Skeletal muscle tissue (tissue), 4 donors: Measurements from ENCODE around the gene ZNF182. TPM values are rescaled to one million over a fixed set of nuclear protein-coding genes. Genes with fewer than 3 reads are reported as not detected.
"Not testable (repeated sequence)": the region's sequence is repeated elsewhere in the genome, so short reads cannot be mapped to it uniquely, and the experiment has no call there.

ENCODE experiments used
- H3K27ac ChIP-seq: one replicate; pipeline ENCODE4 v1.7.0; 2013; ENCODE audit warnings: mild to moderate bottlenecking, low read depth, low read length, inconsistent platforms
- H3K27me3 ChIP-seq, 3 donors: one replicate each; pipeline ENCODE4 v1.7.0; 2013; ENCODE audit warnings: low read length in 3 of 3; ENCODE audit not compliant: control insufficient read depth in 3 of 3, insufficient read depth in 3 of 3
- H3K36me3 ChIP-seq, 3 donors: one replicate each; pipeline ENCODE4 v1.7.0; 2013; ENCODE audit warnings: low read length in 3 of 3; ENCODE audit not compliant: control insufficient read depth in 3 of 3, insufficient read depth in 3 of 3
- H3K4me1 ChIP-seq, 3 donors: one replicate each; pipeline ENCODE4 v1.7.0; 2013; ENCODE audit warnings: low read length in 3 of 3, mild to moderate bottlenecking in 3 of 3; ENCODE audit not compliant: control insufficient read depth in 3 of 3, insufficient read depth in 3 of 3
- H3K4me3 ChIP-seq, 3 donors: one replicate each; pipeline ENCODE4 v1.7.0; 2013; ENCODE audit warnings: low read length in 3 of 3
- H3K9ac ChIP-seq, 3 donors: one replicate each; pipeline ENCODE4 v1.7.0; 2013; ENCODE audit warnings: low read length in 3 of 3, mild to moderate bottlenecking in 3 of 3, moderate library complexity in 2 of 3, low read depth in 1 of 3
- H3K9me3 ChIP-seq, 3 donors: one replicate each; pipeline ENCODE4 v1.7.0; 2013; ENCODE audit warnings: low read length in 3 of 3; ENCODE audit not compliant: control insufficient read depth in 3 of 3
- total RNA-seq: library from RNA; depleted of rRNA; stranded (reverse); fragments of >200 nt; gene quantifications from one replicate; pipeline ENCODE4 v1.2.3, GENCODE V29; 2014
- donor health status: Osteomylitis.

Gene ZNF182
- total RNA-seq, 1 donor from 2014 or later = 2.6 TPM

DNA sequence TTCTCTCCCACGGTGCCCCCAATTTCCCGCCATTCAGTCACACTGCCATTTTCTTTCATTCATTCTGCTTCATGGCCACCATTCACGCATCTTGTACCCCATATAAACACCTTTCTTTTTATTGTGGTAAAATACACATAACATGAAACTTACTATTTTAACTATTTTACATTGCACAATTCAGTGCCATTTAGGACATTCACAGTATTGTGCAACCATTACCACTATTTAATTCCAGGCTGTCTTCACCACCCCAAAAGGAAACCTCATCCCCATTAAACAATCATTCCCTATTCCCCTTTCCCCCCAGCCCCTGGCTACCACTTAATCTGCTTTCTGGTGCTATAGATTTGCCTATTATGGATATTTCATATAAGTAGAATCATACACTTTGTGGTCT is 18.9 kb upstream of the ZNF182 start:
- Histone ChIP-seq H3K36me3 (no peaks in the 10 kb centered on the region), H3K27ac (no peak overlapping the region), H3K4me3 (no peak overlapping the region), H3K9me3 (no peaks in the 10 kb centered on the region), H3K9ac (no peak overlapping the region), H3K27me3 (no peaks in the 10 kb centered on the region), H3K4me1 (peaks cover 0 to 5% (median 2%) of the 10 kb centered on the region in 3 donors)

DNA sequence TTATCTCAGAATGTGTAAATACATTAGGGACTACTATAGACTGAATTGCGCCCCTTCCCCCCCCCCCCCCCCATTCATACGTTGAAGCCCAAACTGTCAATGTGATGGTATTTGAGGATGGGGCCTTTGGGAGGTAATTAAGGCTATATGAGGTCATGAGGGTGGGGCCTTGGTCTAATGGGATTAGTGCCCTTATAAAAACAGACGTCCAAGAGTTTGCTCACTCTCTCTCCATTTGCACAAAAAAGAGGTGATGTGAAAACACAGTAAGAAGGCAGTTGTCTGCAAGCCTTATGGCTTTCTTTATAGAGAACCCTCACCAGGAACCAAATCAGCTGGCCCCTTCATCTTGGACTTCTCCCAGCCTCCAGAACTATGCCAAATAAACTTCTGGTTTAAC is 18.3 kb upstream of the ZNF182 start:
- Histone ChIP-seq H3K9me3 (no peaks in the 10 kb centered on the region), H3K4me1 (peaks cover 0 to 5% (median 2%) of the 10 kb centered on the region in 3 donors), H3K9ac (no peak overlapping the region), H3K27me3 (no peaks in the 10 kb centered on the region), H3K27ac (no peak overlapping the region), H3K36me3 (no peaks in the 10 kb centered on the region), H3K4me3 (peak overlapping the region in 2 of 3 donors; percentile 74 to 86)

DNA sequence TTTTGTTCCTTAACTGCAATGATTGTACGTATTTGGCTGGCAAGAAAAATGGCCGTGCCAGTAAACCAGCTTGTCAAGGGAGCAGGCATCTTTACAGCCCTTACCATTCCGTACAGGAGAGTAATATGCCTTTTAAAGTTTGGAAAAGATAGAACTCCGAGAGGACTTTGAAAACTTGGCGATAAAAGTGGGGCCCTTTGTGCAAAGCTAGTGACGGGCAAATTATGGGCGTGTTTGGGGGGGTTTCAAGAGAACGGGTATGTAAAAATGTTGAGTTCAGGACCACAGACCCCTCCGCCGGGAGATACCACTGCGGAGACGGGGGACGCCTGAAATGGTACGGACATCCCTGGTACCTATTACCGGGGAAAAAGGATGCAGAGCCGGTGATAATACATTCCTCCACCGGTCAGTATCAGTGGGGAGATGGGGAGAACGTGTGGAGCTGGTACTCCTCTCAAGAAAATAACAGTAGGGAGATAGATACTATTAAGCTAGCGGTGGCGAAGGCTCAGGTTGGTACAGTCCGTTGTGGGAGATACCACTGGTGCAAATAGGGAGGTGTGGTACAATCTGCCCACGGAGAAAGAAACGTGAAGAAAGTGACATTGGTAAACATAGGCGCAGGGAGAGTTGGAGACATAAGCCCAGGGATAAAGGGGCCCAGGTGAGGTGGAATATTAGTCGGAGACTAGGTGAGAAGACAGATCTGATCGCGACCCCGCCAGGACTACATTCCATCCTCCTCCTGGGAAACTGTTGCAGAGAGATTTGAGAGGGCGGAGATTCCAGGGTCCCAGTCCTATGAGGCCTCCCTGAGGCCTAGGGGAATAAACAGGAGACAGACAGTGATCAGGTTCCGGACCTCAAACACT is 17.5 kb upstream of the ZNF182 start:
- Histone ChIP-seq H3K36me3 (no peaks in the 10 kb centered on the region), H3K27me3 (no peaks in the 10 kb centered on the region), H3K4me3 (peak overlapping the region; percentile 74 to 95 (median 86)), H3K27ac (peak overlapping the region; percentile 86), H3K4me1 (peaks cover 0 to 5% (median 0%) of the 10 kb centered on the region in 3 donors), H3K9ac (peak overlapping the region; percentile 77 to 88 (median 85)), H3K9me3 (no peaks in the 10 kb centered on the region)

DNA sequence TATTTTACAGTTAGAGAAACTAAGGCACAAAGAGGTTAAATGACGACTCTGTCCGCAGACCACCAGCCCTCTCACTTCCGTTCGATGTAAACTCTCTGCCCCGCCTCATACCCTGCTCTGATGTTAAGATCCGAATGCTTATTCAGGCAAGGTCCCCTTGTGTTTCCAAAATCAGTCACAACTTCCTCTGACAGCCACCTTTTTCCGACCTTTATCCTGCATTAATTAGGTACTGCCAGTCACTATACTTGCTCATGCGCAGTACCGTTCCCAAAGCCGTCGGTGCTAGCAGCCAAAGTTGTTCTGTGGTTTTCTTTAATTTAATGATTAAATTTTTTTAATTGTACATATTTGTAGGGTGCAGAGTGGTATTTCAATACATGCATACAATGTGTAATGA is 16.7 kb upstream of the ZNF182 start:
- H3K9me3 ChIP-seq, H3K27me3 ChIP-seq, H3K4me1 ChIP-seq, H3K36me3 ChIP-seq, H3K27ac ChIP-seq, H3K9ac ChIP-seq: not testable (repeated sequence)
- H3K4me3 ChIP-seq = peak overlapping the region in 2 of 3 donors; percentile 86 to 95

DNA sequence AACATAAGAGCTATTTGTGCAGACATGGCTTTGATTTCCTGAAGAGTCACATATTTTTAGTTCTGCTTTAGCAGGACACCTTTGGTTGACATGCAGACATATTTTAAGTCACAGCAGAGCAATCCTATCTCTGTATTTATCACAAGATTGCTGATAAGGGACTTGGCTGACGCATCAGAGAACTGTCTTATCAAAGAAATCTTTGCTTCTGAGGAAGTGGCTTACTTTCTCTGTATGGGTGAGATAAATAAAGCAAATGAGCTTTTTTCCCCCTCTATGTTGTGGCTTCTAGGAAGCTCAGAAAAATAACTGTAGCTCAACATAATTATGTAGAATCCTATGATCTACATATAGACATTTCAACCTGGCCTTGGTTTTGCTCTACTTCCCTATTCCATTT is 16.1 kb upstream of the ZNF182 start:
- not testable (repeated sequence) for H3K36me3 ChIP-seq, H3K4me3 ChIP-seq, H3K27me3 ChIP-seq, H3K4me1 ChIP-seq, H3K9ac ChIP-seq, H3K27ac ChIP-seq, H3K9me3 ChIP-seq

DNA sequence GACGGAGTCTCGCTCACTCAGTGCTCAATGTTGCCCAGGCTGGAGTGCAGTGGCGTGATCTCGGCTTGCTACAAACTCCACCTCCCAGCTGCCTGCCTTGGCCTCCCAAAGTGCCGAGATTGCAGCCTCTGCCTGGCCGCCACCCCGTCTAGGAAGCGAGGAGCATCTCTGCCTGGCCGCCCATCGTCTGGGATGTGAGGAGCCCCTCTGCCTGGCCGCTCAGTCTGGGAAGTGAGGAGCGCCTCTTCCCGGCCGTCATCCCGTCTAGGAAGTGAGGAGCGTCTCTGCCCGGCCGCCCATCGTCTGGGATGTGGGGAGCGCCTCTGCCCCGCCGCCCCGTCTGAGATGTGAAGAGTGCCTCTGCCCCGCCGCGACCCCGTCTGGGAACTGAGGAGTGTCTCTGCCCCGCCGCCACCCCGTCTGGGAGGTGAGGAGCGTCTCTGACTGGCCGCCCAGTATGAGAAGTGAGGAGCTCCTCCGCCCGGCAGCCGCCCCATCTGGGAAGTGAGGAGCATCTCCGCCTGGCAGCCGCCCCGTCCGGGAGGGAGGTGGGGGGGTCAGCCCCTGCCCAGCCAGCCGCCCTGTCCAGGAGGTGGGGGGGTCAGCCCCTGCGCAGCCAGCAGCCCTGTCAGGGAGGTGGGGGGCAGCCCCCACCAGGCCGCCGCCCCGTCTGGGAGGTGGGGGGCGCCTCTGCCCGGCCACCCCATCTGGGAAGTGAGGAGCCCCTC is 13.0 kb upstream of the ZNF182 start:
- H3K4me1 ChIP-seq, H3K9me3 ChIP-seq, H3K9ac ChIP-seq, H3K36me3 ChIP-seq, H3K4me3 ChIP-seq, H3K27me3 ChIP-seq, H3K27ac ChIP-seq: not testable (repeated sequence)

DNA sequence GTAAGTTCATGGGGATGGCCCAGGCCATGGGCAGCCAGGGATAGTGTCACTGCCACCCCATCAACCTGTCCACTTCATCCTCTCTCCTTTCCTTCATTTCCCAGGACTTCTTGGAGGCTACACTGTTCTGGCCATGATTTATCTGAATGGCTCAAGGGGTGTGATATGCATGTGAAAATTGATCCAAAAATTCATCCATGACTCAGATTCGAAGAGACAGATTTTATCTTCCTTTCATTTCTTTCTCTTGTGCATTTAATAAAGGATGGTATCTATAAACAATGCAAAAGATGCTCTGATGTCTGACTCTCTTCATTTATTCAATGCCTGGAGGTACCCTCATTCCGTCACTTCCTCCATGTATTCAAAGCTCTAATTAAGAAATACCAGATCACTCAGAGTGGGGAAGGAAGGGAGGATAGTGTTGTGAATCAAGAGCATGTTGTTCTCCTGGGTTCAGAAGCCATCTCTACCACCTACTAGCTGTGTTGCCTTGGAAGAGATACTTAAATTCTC is 5.7 kb upstream of the ZNF182 start:
- H3K27ac ChIP-seq, H3K4me3 ChIP-seq, H3K27me3 ChIP-seq, H3K9ac ChIP-seq, H3K36me3 ChIP-seq, H3K4me1 ChIP-seq, H3K9me3 ChIP-seq: not testable (repeated sequence)

DNA sequence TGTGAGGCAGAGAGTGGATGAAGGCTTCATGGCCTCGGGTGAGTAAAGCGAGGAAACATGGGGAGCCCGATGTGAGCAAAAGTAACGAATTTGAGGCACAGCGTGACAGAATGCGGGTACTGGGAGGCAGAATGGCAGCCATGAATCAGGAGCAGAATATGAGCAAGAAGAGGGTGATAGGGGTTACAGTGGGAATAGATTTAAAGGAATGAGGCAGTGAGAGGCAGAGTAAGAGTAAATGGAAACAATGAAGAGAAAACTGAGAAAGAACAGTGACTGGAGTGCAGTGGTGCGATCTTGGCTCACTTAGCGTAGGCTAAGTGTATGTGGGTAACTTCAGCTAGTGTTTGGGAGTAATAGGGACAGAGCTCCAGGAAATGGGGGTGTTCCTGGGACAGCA is 2.9 kb upstream of the ZNF182 start, which contains the start of gene SPACA5:
TSS of gene SPACA5 (plus strand) at position 301 of the 400 bp plus-strand sequence. CDS start 815 bp downstream, outside the sequence.
- not testable (repeated sequence) for H3K9me3 ChIP-seq, H3K4me1 ChIP-seq, H3K9ac ChIP-seq, H3K27ac ChIP-seq, H3K27me3 ChIP-seq, H3K36me3 ChIP-seq, H3K4me3 ChIP-seq

DNA sequence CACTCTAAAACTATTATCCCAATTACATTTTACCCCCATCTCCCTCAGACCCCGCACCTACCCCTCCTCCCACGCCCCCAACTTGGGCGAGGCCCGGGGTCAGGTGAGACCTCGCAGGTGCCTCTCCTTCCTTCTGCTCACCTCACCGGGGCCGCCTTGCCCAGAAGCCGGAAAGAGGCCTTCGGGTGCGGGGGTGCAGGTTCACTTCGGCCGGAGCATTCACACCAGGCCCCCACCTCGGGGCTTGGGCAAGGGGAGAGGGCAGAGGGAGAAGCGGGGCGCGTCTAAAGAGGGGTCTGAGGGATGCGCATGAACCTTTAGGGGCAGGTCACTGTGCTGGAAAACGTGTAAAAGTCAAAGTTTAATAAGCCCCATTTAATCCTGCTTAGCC is 427 bp downstream of the ZNF182 start:
- H3K9ac ChIP-seq = peak overlapping the region; percentile 73 to 84 (median 84)
- no peaks in the 10 kb centered on the region for H3K36me3 ChIP-seq
- peak overlapping the region; percentile 82 to 89 (median 87) for H3K4me3 ChIP-seq
- H3K27me3 ChIP-seq = no peaks in the 10 kb centered on the region
- H3K27ac ChIP-seq = peak overlapping the region; percentile 30
- H3K9me3 ChIP-seq = peaks cover 0 to 2% (median 0%) of the 10 kb centered on the region in 3 donors
- H3K4me1 ChIP-seq = peaks cover 0 to 5% (median 2%) of the 10 kb centered on the region in 3 donors

DNA sequence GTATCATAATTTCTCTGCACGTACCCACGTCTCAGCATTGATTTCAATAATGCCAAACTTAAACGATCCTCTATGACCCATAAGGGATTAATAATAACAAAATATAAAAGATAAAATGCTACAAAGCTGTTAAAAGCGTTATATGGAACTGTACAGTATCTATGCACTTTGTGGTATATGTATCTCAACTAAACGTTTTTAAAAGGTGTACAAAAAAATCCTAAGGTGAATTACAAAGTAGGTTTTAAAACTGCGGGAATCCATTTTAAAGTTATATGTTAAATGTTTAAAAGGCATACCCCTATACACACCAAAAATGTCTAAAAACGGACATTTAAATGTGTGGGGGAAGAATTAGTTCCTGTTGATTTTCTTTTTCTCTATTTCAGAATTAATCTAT is 860 bp downstream of the ZNF182 start:
- H3K9ac ChIP-seq = peak overlapping the region in 1 of 3 donors; percentile 73
- no peaks in the 10 kb centered on the region for H3K27me3 ChIP-seq
- peaks cover 0 to 2% (median 0%) of the 10 kb centered on the region in 3 donors for H3K9me3 ChIP-seq
- H3K27ac ChIP-seq = no peak overlapping the region
- peak overlapping the region in 2 of 3 donors; percentile 87 to 89 for H3K4me3 ChIP-seq
- peaks cover 0 to 5% (median 2%) of the 10 kb centered on the region in 3 donors for H3K4me1 ChIP-seq
- no peaks in the 10 kb centered on the region for H3K36me3 ChIP-seq
